ENCODE measurements around the gene ATP13A4. TPM values are rescaled to one million over a fixed set of nuclear protein-coding genes. Genes with fewer than 3 reads are reported as not detected.

ATP13A4 gene
- total RNA-seq (2022; extraction: Qiagen RNA extraction) = not detected in 5 replicates

DNA sequence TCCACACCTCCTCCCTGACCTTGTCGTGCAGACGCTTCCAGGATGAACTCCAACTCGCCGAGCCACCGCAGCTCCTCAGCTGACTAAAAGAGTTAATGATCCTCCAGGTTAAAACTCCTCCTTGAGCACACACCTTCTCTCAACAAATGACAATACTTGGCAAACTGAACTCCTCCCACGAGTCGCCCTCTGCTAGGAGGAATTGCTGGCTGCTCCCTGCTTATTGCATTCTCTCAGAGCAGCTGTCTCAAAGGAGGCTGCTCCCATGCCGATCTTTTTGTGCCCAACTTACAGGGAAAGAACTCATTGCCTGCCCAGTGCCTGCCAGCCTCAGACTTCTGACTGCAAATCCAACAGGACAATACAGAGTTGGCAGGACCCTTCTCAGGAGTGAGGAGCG, at the start of gene ATP13A4:
ATP13A4 (minus strand) TSS at position 85 of the 400 bp plus-strand sequence. CDS start 96 bp downstream, outside the sequence.

DNA sequence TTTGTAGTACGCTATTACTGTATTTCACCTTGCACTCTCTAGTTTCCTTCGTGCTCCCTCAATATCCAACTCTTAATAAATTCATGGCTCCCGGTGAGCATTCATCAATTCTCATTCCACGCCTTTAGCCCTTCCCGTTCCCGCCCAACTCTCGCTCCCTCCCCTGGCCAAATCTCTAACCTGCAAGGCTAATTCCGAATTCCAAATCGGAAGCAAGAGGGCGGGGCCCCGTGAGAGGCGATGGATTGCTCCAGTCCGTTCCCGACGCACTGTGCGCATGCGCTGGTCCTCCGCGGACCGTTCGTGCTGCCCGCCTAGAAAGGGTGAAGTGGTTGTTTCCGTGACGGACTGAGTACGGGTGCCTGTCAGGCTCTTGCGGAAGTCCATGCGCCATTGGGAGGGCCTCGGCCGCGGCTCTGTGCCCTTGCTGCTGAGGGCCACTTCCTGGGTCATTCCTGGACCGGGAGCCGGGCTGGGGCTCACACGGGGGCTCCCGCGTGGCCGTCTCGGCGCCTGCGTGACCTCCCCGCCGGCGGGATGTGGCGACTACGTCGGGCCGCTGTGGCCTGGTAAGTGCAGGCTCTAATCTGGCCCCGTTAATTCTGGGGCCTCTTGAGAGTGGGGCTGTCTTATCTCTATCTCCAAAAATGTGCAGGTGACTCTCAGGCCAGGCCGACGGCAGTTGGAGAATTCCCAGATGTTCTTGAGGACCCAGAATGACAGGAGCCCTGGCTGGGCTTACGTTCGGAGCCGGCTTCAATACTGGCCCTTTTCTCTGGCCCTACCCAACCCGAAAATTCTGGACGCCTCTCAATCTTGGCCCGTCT, 38.4 kb upstream of the ATP13A4 start, which contains the start of gene OPA1:
OPA1 (plus strand) TSS at position 368 of the 827 bp plus-strand sequence; CDS start at position 538, 170 bp downstream.

DNA sequence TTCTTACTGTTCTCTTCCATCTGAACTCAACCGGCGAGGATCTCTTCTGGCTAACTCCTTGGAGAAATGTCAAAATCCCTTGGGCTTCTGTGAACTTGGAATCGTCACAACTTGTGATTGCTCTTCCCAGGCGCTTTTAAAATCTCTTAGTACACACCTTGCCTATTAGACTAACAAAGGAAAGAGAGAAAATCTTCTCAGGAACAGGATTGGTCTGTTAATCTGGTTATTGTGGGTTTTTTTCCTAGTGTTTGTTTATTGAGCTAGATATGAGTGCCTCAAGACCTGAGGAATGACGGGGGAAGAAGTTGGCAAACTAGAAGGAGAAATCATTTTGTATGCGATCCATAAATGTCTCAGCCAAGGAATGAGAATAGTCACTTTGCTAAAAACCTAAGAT, 176.0 kb downstream of the ATP13A4 start, which contains the start of gene ATP13A5:
ATP13A5 (minus strand) TSS at position 48 of the 400 bp plus-strand sequence; CDS start at position 20, 28 bp downstream.

Other genes with a start within 250 kb of the ATP13A4 start
- not detected in 5 replicates for gene ATP13A5, start 176.1 kb downstream of the ATP13A4 start, total RNA-seq (2022; extraction: Qiagen RNA extraction)
- gene OPA1, start 38.3 kb upstream of the ATP13A4 start, total RNA-seq (2022; extraction: Qiagen RNA extraction) = 28.2 to 38.0 TPM (median 34.6 TPM) in 5 replicates